HEK293 (cell line): ENCODE results near the gene EFCAB6.
A peak's percentile ranks its signal among the peaks of the same experiment; 100 is the strongest.

Experiments used
- CTCF ChIA-PET: fragments of 350-600 bp; formaldehyde crosslinking; extraction: SDS; loops from one replicate; lab custom pipeline; 2021; ENCODE audit warnings: antibody characterized with exemption; lab: Yijun Ruan, JAX
- POLR2A ChIA-PET: fragments of 300-600 bp; formaldehyde crosslinking; extraction: SDS; loops from one replicate; lab custom pipeline; 2020; ENCODE audit warnings: antibody characterized with exemption, inconsistent platforms; lab: Yijun Ruan, JAX
- H3K27ac ChIP-seq: fragments of 200-500 bp; sonication (Bioruptor generic); 2 replicates; pipeline ENCODE4 v1.5.1; 2014; ENCODE audit warnings: low read depth, low read length, control low read depth, inconsistent platforms; ENCODE audit errors: extremely low read depth
- H3K36me3 ChIP-seq, 2 experiments: fragments of 200-500 bp in 1 of 2; sonication (Bioruptor generic) in 1 of 2; 1 replicate in 1 of 2; 2 replicates in 1 of 2; pipeline ENCODE4 v1.5.1; 2014 to 2017; ENCODE audit warnings: inconsistent platforms in 2 of 2, low read length in 2 of 2; ENCODE audit not compliant: control insufficient read depth in 2 of 2, insufficient read depth in 1 of 2
- H3K4me1 ChIP-seq: fragments of 200-500 bp; sonication (Bioruptor generic); 2 replicates; pipeline ENCODE4 v1.5.1; 2014; ENCODE audit warnings: mild to moderate bottlenecking, low read length, inconsistent platforms; ENCODE audit not compliant: control insufficient read depth, insufficient read depth
- H3K4me3 ChIP-seq: 2 replicates; pipeline ENCODE4 v1.5.1; 2011; ENCODE audit warnings: low read depth, mild to moderate bottlenecking, control low read depth, low read length, moderate library complexity
- H3K9me3 ChIP-seq: fragments of 200-500 bp; sonication (Bioruptor generic); 2 replicates; pipeline ENCODE4 v1.5.1; 2014; ENCODE audit warnings: low read depth, low read length, inconsistent platforms; ENCODE audit not compliant: control insufficient read depth, insufficient read depth
- AEBP2 ChIP-seq: fragments of 450-650 bp; formaldehyde crosslinking; IDR thresholded peaks from 2 replicates; pipeline ENCODE4 v1.5.1; 2016; ENCODE audit warnings: missing biosample characterization, missing genetic modification characterization, borderline replicate concordance
- BCL6B ChIP-seq: fragments of 450-650 bp; formaldehyde crosslinking; IDR thresholded peaks from 2 replicates; pipeline ENCODE4 v1.5.1; 2017; ENCODE audit warnings: missing biosample characterization, missing genetic modification characterization
- CTCF ChIP-seq: fragments of 450-650 bp; formaldehyde crosslinking; IDR thresholded peaks from 2 replicates; pipeline ENCODE4 v1.5.1; 2016; ENCODE audit warnings: missing biosample characterization, missing genetic modification characterization
- GFI1B ChIP-seq: fragments of 450-650 bp; formaldehyde crosslinking; IDR thresholded peaks from 2 replicates; pipeline ENCODE4 v1.5.1; 2016; ENCODE audit warnings: missing biosample characterization, missing genetic modification characterization
- GLI2 ChIP-seq: fragments of 450-650 bp; formaldehyde crosslinking; IDR thresholded peaks from 2 replicates; pipeline ENCODE4; 2017; ENCODE audit warnings: missing biosample characterization, missing genetic modification characterization, low read depth, borderline replicate concordance
- GLIS2 ChIP-seq: fragments of 450-650 bp; formaldehyde crosslinking; IDR thresholded peaks from 2 replicates; pipeline ENCODE4 v1.5.1; 2016; ENCODE audit warnings: missing biosample characterization, missing genetic modification characterization
- HOXA7 ChIP-seq: sonication (generic); formaldehyde crosslinking; IDR thresholded peaks from 2 replicates; pipeline ENCODE4 v1.8.1; 2022; ENCODE audit warnings: missing genetic modification reagents, borderline replicate concordance
- KLF1 ChIP-seq: fragments of 450-650 bp; formaldehyde crosslinking; IDR thresholded peaks from 2 replicates; pipeline ENCODE4 v1.5.1; 2016; ENCODE audit warnings: missing biosample characterization, missing genetic modification characterization
- OSR2 ChIP-seq: fragments of 450-650 bp; formaldehyde crosslinking; IDR thresholded peaks from 2 replicates; pipeline ENCODE4 v1.5.1; 2016; ENCODE audit warnings: missing biosample characterization, missing genetic modification characterization
- PBX3 ChIP-seq: sonication (generic); formaldehyde crosslinking; IDR thresholded peaks from 2 replicates; pipeline ENCODE4 v1.8.1; 2022; ENCODE audit warnings: mild to moderate bottlenecking, moderate library complexity, missing genetic modification reagents
- REPIN1 ChIP-seq: fragments of 450-650 bp; formaldehyde crosslinking; IDR thresholded peaks from 2 replicates; pipeline ENCODE4 v1.5.1; 2017; ENCODE audit warnings: missing biosample characterization, missing genetic modification characterization, low read depth
- TRIM28 ChIP-seq: IDR thresholded peaks from 2 replicates; pipeline ENCODE4 v1.6.1; 2011; ENCODE audit warnings: low read length, control low read depth, borderline replicate concordance
- ZBTB1 ChIP-seq: fragments of 450-650 bp; formaldehyde crosslinking; IDR thresholded peaks from 2 replicates; pipeline ENCODE4 v1.5.1; 2016; ENCODE audit warnings: missing biosample characterization, missing genetic modification characterization
- ZBTB48 ChIP-seq: fragments of 450-650 bp; formaldehyde crosslinking; IDR thresholded peaks from 2 replicates; pipeline ENCODE4 v1.5.1; 2016; ENCODE audit warnings: missing biosample characterization, missing genetic modification characterization
- ZFP69B ChIP-seq: fragments of 450-650 bp; formaldehyde crosslinking; IDR thresholded peaks from 2 replicates; pipeline ENCODE4 v1.5.1; 2016; ENCODE audit warnings: missing biosample characterization, missing genetic modification characterization
- ZNF140 ChIP-seq: fragments of 450-650 bp; formaldehyde crosslinking; IDR thresholded peaks from 2 replicates; pipeline ENCODE4 v1.5.1; 2016; ENCODE audit warnings: missing biosample characterization, missing genetic modification characterization
- ZNF174 ChIP-seq: fragments of 450-650 bp; formaldehyde crosslinking; IDR thresholded peaks from 2 replicates; pipeline ENCODE4 v1.5.0; 2017; ENCODE audit warnings: missing biosample characterization, mild to moderate bottlenecking, missing genetic modification characterization
- ZNF18 ChIP-seq: fragments of 450-650 bp; formaldehyde crosslinking; IDR thresholded peaks from 2 replicates; pipeline ENCODE4 v1.5.1; 2016; ENCODE audit warnings: missing biosample characterization, missing genetic modification characterization
- ZNF184 ChIP-seq: fragments of 450-650 bp; IDR thresholded peaks from 2 replicates; pipeline ENCODE4 v1.5.1; 2018; ENCODE audit warnings: missing biosample characterization, mild to moderate bottlenecking, missing genetic modification characterization
- ZNF292 ChIP-seq: fragments of 450-650 bp; formaldehyde crosslinking; IDR thresholded peaks from 2 replicates; pipeline ENCODE4 v1.5.1; 2016; ENCODE audit warnings: low read depth, missing biosample characterization, missing genetic modification characterization, borderline replicate concordance
- ZNF366 ChIP-seq: fragments of 450-650 bp; formaldehyde crosslinking; conservative IDR thresholded peaks from 2 replicates; pipeline ENCODE4 v1.5.1; 2016; ENCODE audit warnings: missing biosample characterization, missing genetic modification characterization
- ZNF473 ChIP-seq: fragments of 450-650 bp; formaldehyde crosslinking; IDR thresholded peaks from 2 replicates; pipeline ENCODE4 v1.5.1; 2017; ENCODE audit warnings: missing biosample characterization, missing genetic modification characterization
- ZNF529 ChIP-seq: fragments of 450-650 bp; formaldehyde crosslinking; IDR thresholded peaks from 2 replicates; pipeline ENCODE4 v1.5.1; 2017; ENCODE audit warnings: missing genetic modification characterization, missing biosample characterization; ENCODE audit not compliant: insufficient replicate concordance
- ZNF555 ChIP-seq: fragments of 450-650 bp; formaldehyde crosslinking; conservative IDR thresholded peaks from 2 replicates; pipeline ENCODE4 v1.5.1; 2017; ENCODE audit warnings: missing biosample characterization, mild to moderate bottlenecking, missing genetic modification characterization, inconsistent platforms
- ZNF561 ChIP-seq: fragments of 450-650 bp; IDR thresholded peaks from 2 replicates; pipeline ENCODE4 v1.5.1; 2018; ENCODE audit warnings: missing biosample characterization, missing genetic modification characterization, borderline replicate concordance
- ZNF571 ChIP-seq: fragments of 450-650 bp; formaldehyde crosslinking; IDR thresholded peaks from 2 replicates; pipeline ENCODE4 v1.5.0; 2017; ENCODE audit warnings: missing biosample characterization, missing genetic modification characterization
- ZNF610 ChIP-seq: fragments of 450-650 bp; formaldehyde crosslinking; IDR thresholded peaks from 2 replicates; pipeline ENCODE4 v1.5.1; 2016; ENCODE audit warnings: missing biosample characterization, missing genetic modification characterization, borderline replicate concordance
- ZNF623 ChIP-seq: fragments of 450-650 bp; formaldehyde crosslinking; IDR thresholded peaks from 2 replicates; pipeline ENCODE4 v1.5.1; 2016; ENCODE audit warnings: missing biosample characterization, missing genetic modification characterization
- ZNF624 ChIP-seq: fragments of 450-650 bp; formaldehyde crosslinking; IDR thresholded peaks from 2 replicates; pipeline ENCODE4 v1.5.1; 2017; ENCODE audit warnings: missing biosample characterization, missing genetic modification characterization
- ZNF654 ChIP-seq: fragments of 450-650 bp; formaldehyde crosslinking; IDR thresholded peaks from 2 replicates; pipeline ENCODE4 v1.5.1; 2016; ENCODE audit warnings: low read depth, missing biosample characterization, missing genetic modification characterization
- ZNF658 ChIP-seq: fragments of 450-650 bp; formaldehyde crosslinking; IDR thresholded peaks from 2 replicates; pipeline ENCODE4; 2016; ENCODE audit warnings: missing biosample characterization, missing genetic modification characterization
- ZNF660 ChIP-seq: fragments of 450-650 bp; IDR thresholded peaks from 2 replicates; pipeline ENCODE4 v1.5.1; 2018; ENCODE audit warnings: missing biosample characterization, mild to moderate bottlenecking, missing genetic modification characterization
- ZNF776 ChIP-seq: fragments of 450-650 bp; formaldehyde crosslinking; IDR thresholded peaks from 2 replicates; pipeline ENCODE4 v1.5.0; 2017; ENCODE audit warnings: missing biosample characterization, missing genetic modification characterization, borderline replicate concordance
- ZNF843 ChIP-seq: fragments of 450-650 bp; formaldehyde crosslinking; IDR thresholded peaks from 2 replicates; pipeline ENCODE4 v1.5.1; 2016; ENCODE audit warnings: missing biosample characterization, missing genetic modification characterization
- ZSCAN30 ChIP-seq: fragments of 450-650 bp; IDR thresholded peaks from 2 replicates; pipeline ENCODE4 v1.5.1; 2018; ENCODE audit warnings: missing biosample characterization, mild to moderate bottlenecking, missing genetic modification characterization, moderate library complexity

The EFCAB6 gene

GRCh38 chr22:43504068-43504467 is 308.0 kb downstream of the EFCAB6 start:
- Histone ChIP-seq H3K27ac (no peak overlapping the region), H3K9me3 (no peaks in the 10 kb centered on the region), H3K36me3 (no peaks in the 10 kb centered on the region), H3K4me3 (no peak overlapping the region), H3K4me1 (no peaks in the 10 kb centered on the region)
- ChIA-PET POLR2A (no interaction called here), CTCF (no interaction called here)
- TF ChIP-seq ZNF654 (tag by site-specific recombination) (no peak), ZBTB1 (tag by site-specific recombination) (no peak), ZSCAN30 (no peak), ZNF18 (tag by site-specific recombination) (no peak), ZNF610 (no peak), KLF1 (tag by site-specific recombination) (no peak), ZNF184 (tag by site-specific recombination) (no peak), ZNF624 (tag by site-specific recombination) (no peak), ZNF366 (tag by site-specific recombination) (no peak), AEBP2 (tag by site-specific recombination) (no peak), ZNF561 (tag by site-specific recombination) (no peak), ZBTB48 (tag by site-specific recombination) (no peak), ZNF658 (tag by site-specific recombination) (peak; percentile 91; the same call in 1 of the 2 replicates), ZNF140 (tag by site-specific recombination) (no peak), ZNF843 (tag by site-specific recombination) (no peak), REPIN1 (tag by site-specific recombination) (no peak), ZNF529 (tag by site-specific recombination) (no peak), ZNF571 (tag by site-specific recombination) (0 out of 2 replicates have a peak, but pooled peaks have one; percentile 51), ZNF623 (tag by site-specific recombination) (no peak), GFI1B (no peak), GLI2 (no peak), GLIS2 (tag by site-specific recombination) (no peak), ZFP69B (tag by site-specific recombination) (no peak), HOXA7 (CRISPR knock-in tag) (no peak), ZNF555 (no peak), OSR2 (tag by site-specific recombination) (no peak), ZNF660 (no peak), CTCF (tag by site-specific recombination) (no peak), BCL6B (peak; percentile 10; the same call in 1 of the 2 replicates), ZNF473 (tag by site-specific recombination) (no peak), ZNF174 (no peak), TRIM28 (no peak), ZNF776 (no peak), ZNF292 (no peak), PBX3 (no peak)
